Endothelial cell of umbilical vein (primary cell): ENCODE results near the gene IQCN. TPM values are rescaled to one million over a fixed set of nuclear protein-coding genes. Genes with fewer than 3 reads are reported as not detected.

Source experiments
- BruUV-seq: library from RNA; stranded (reverse); fragments of 400-500 nt; replicated peaks from 2 replicates; lab custom pipeline; 2021; lab: Mats Ljungman, UMichigan
- CTCF ChIA-PET: fragments of 300-600, 350-600 bp; sonication (Branson Sonifier 250); formaldehyde crosslinking; loops from one replicate; lab custom pipeline; 2021; ENCODE audit warnings: antibody characterized with exemption, inconsistent platforms; lab: Charles Lee
- POLR2A ChIA-PET: fragments of 300-600, 350-600 bp; sonication (Branson Sonifier 250); formaldehyde crosslinking; loops from one replicate; lab custom pipeline; 2021; ENCODE audit warnings: antibody characterized with exemption, inconsistent platforms; lab: Charles Lee
- DNase-seq: peaks from one replicate; pipeline ENCODE4 v3.0.0-alpha.2; 2011; ENCODE audit warnings: low read depth, low spot score
- FAIRE-seq: peaks from 2 replicates; lab custom pipeline; 2011; peaks lifted over from hg19 to GRCh38; lab: Jason Lieb, UNC
- H2AFZ ChIP-seq: 2 replicates; pipeline ENCODE4 v1.6.0; 2012; ENCODE audit warnings: low read depth, low read length, control low read depth, inconsistent platforms
- H3K27ac ChIP-seq: 2 replicates; pipeline ENCODE4 v1.5.1; 2011; ENCODE audit warnings: low read depth, mild to moderate bottlenecking, control low read depth, low read length, moderate library complexity; ENCODE audit not compliant: insufficient read depth
- H3K27me3 ChIP-seq, 2 experiments: 2 replicates each; pipeline versions ENCODE4 v1.6.0 to v1.6.1; 2011; ENCODE audit warnings: low read length in 2 of 2, mixed read lengths in 1 of 2; ENCODE audit not compliant: control insufficient read depth in 2 of 2, insufficient read depth in 2 of 2
- H3K36me3 ChIP-seq, 2 experiments: 2 replicates in 1 of 2; 3 replicates in 1 of 2; pipeline ENCODE4 v1.5.1; 2011; ENCODE audit warnings: low read length in 2 of 2, mild to moderate bottlenecking in 1 of 2, moderate library complexity in 1 of 2; ENCODE audit not compliant: control insufficient read depth in 2 of 2, insufficient read depth in 2 of 2; ENCODE audit errors: extremely low read depth in 1 of 2
- H3K4me1 ChIP-seq: 3 replicates; pipeline ENCODE4 v1.5.1; 2011; ENCODE audit warnings: mild to moderate bottlenecking, low read length; ENCODE audit not compliant: control insufficient read depth, insufficient read depth; ENCODE audit errors: extremely low read depth
- H3K4me2 ChIP-seq: 2 replicates; pipeline ENCODE4 v1.6.1; 2011; ENCODE audit warnings: low read length, control low read depth, mixed read lengths; ENCODE audit not compliant: insufficient read depth
- H3K4me3 ChIP-seq, 3 experiments: fragments of 200-600 bp in 1 of 3; sonication (generic), shearing (Covaris generic) in 1 of 3; replicated peaks in 1 of 3; 2 replicates each; pipeline ENCODE4 v1.5.1; 2011 to 2016; ENCODE audit warnings: control low read depth in 3 of 3, low read length in 3 of 3, mild to moderate bottlenecking in 2 of 3, inconsistent platforms in 1 of 3, low read depth in 1 of 3, moderate library complexity in 1 of 3; ENCODE audit not compliant: insufficient read depth in 1 of 3
- H3K79me2 ChIP-seq: 2 replicates; pipeline ENCODE4 v1.6.0; 2012; ENCODE audit warnings: low read length, inconsistent platforms; ENCODE audit not compliant: control insufficient read depth, insufficient read depth
- H3K9ac ChIP-seq: replicated peaks from 2 replicates; pipeline ENCODE3; 2011; ENCODE audit warnings: low read length, control low read depth; ENCODE audit not compliant: insufficient read depth; ENCODE audit errors: extremely low read depth
- H3K9me1 ChIP-seq: replicated peaks from 3 replicates; pipeline ENCODE4 v1.6.0; 2011; ENCODE audit warnings: mild to moderate bottlenecking, low read length; ENCODE audit not compliant: control insufficient read depth, insufficient read depth; ENCODE audit errors: extremely low read depth
- H3K9me3 ChIP-seq: replicated peaks from 2 replicates; pipeline ENCODE4 v1.5.1; 2012; ENCODE audit warnings: low read length, inconsistent platforms; ENCODE audit not compliant: control insufficient read depth, insufficient read depth
- H4K20me1 ChIP-seq: replicated peaks from 2 replicates; pipeline ENCODE3; 2011; ENCODE audit warnings: mild to moderate bottlenecking, low read length; ENCODE audit not compliant: control insufficient read depth, insufficient read depth; ENCODE audit errors: extremely low read depth
- EZH2 ChIP-seq: IDR thresholded peaks from 2 replicates; pipeline ENCODE4 v1.6.1; 2012; ENCODE audit warnings: borderline replicate concordance, low read depth, mild to moderate bottlenecking, moderate library complexity, low read length, inconsistent platforms; ENCODE audit not compliant: severe bottlenecking
- FOS ChIP-seq: IDR thresholded peaks from 2 replicates; pipeline ENCODE4 v1.6.1; 2011; ENCODE audit warnings: mild to moderate bottlenecking, low read length, moderate library complexity, borderline replicate concordance; ENCODE audit not compliant: insufficient read depth
- GATA2 ChIP-seq: IDR thresholded peaks from 2 replicates; pipeline ENCODE4 v1.7.0; 2011; ENCODE audit warnings: low read depth, mild to moderate bottlenecking, moderate library complexity, mixed read lengths, low read length; ENCODE audit not compliant: insufficient read length, insufficient read depth
- JUN ChIP-seq: IDR thresholded peaks from 2 replicates; pipeline ENCODE4 v1.6.1; 2011; ENCODE audit warnings: borderline replicate concordance, low read depth; ENCODE audit not compliant: insufficient read length, insufficient read depth
- MYC ChIP-seq: IDR thresholded peaks from one replicate; pipeline ENCODE4 v1.6.1; 2011; ENCODE audit warnings: mild to moderate bottlenecking, low read depth, low read length
- POLR2A ChIP-seq: IDR thresholded peaks from 2 replicates; pipeline ENCODE4 v1.6.1; 2012; ENCODE audit warnings: low read depth, mild to moderate bottlenecking, control low read depth, low read length
- POLR2AphosphoS5 ChIP-seq: IDR thresholded peaks from 2 replicates; pipeline ENCODE4 v1.6.1; 2012; ENCODE audit warnings: low read depth, mild to moderate bottlenecking, control low read depth, low read length, moderate library complexity; ENCODE audit not compliant: insufficient read depth
- dilution Hi-C: fragments of 300-500 bp; cut with MboI; formaldehyde crosslinking; loops from one replicate; pipeline ENCODE4 v1.15.0; 2019; ENCODE audit warnings: low sequenced_read_pairs; ENCODE audit not compliant: extremely low pct_ligation_motif_present
- intact Hi-C: fragments of 100-400 bp; cut with micrococcal nuclease; formaldehyde crosslinking; loops from one replicate; pipeline ENCODE4 v1.10.0; 2022
- polyA plus RNA-seq, 4 experiments: library from polyadenylated mRNA; depleted of rRNA in 3 of 4; stranded (reverse) in 3 of 4; unstranded in 1 of 4; fragments of >200 nt; gene quantifications; 2 replicates each; pipeline versions ENCODE4 v1.2.1 to v1.2.3, GENCODE V29; 2011 to 2012; ENCODE audit warnings: missing spikeins in 1 of 4
- total RNA-seq: library from RNA; stranded (reverse); gene quantifications from 2 replicates; pipeline ENCODE4 v1.2.3, GENCODE V29; 2021
- TF ChIP-seq, protein P1 (sequence below): IDR thresholded peaks from 2 replicates; pipeline ENCODE4 v1.6.1; 2011; ENCODE audit not compliant: insufficient read depth, insufficient read length
- TF ChIP-seq, protein P2 (sequence below), 2 donors: IDR thresholded peaks; 1 replicate in 1 of 2; 2 replicates in 1 of 2; pipeline ENCODE4 v1.5.1; 2011; ENCODE audit warnings: low read length in 2 of 2, mild to moderate bottlenecking in 2 of 2, moderate library complexity in 2 of 2, control low read depth in 1 of 2, inconsistent platforms in 1 of 2, low read depth in 1 of 2; ENCODE audit not compliant: insufficient read depth in 1 of 2; ENCODE audit errors: extremely low read depth in 1 of 2

The IQCN gene
- total and polyA plus RNA-seq, 2 donors (not counting 3 experiments of a cell fraction or from before 2014, with no cell fraction given) = 1.5 to 3.0 TPM

DNA sequence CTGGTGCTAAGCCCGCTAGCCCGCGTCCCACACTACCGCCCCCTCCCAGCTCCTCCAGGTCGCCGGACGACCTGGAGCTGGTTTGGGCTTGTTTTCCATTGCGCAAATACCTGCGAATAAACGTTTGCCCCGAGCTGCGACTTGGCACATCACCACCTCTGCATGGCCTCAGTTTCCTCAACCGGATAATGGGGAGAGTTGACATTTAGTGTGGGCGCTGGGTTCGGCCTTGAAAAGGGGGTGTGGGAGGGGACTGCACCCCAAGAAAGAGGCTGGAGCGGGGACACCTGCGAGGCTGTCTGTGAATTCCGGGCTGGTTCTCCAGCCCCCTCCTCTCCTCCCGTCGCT is 18.2 kb upstream of the IQCN start:
- Histone ChIP-seq H3K4me1 (peaks cover 16% of the 10 kb centered on the region), H3K36me3 (no peaks in the 10 kb centered on the region), H3K9ac (peak overlapping the region; percentile 94), H3K9me3 (no peaks in the 10 kb centered on the region), H3K4me3 (peak overlapping the region; percentile 50 to 78 (median 56)), H3K79me2 (no peaks in the 10 kb centered on the region), H3K27me3 (no peaks in the 10 kb centered on the region), H3K4me2 (peak overlapping the region; percentile 44), H2AFZ (peak overlapping the region; percentile 43), H4K20me1 (no peaks in the 10 kb centered on the region), H3K9me1 (no peaks in the 10 kb centered on the region), H3K27ac (peak overlapping the region; percentile 77)
- intact Hi-C loops (loop anchor here (1.0 kb wide), 3 partner anchors 10 to 31 kb away; partner anchors contain the start of gene LSM4), dilution Hi-C loops (no loop called here)
- ChIA-PET CTCF (interaction anchor here (0.7 to 3.8 kb wide), 8 partner anchors 12 to 36 kb away, joined by 3 to 64 read pairs (median 6); partner anchors contain the start of genes JUND and LSM4), POLR2A (interaction anchor here (0.7 to 4.2 kb wide), 7 partner anchors 9 to 862 kb away, joined by 3 to 100 read pairs (median 6); partner anchors contain the start of genes GDF15, JUND and LSM4)
- peak; percentile 53 for DNase-seq
- BruUV-seq = no TSS peak
- TF ChIP-seq POLR2A = peak; percentile 25
- TF ChIP-seq, protein P1, sequence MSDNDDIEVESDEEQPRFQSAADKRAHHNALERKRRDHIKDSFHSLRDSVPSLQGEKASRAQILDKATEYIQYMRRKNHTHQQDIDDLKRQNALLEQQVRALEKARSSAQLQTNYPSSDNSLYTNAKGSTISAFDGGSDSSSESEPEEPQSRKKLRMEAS = no peak
- peak; percentile 8 for FAIRE-seq

DNA sequence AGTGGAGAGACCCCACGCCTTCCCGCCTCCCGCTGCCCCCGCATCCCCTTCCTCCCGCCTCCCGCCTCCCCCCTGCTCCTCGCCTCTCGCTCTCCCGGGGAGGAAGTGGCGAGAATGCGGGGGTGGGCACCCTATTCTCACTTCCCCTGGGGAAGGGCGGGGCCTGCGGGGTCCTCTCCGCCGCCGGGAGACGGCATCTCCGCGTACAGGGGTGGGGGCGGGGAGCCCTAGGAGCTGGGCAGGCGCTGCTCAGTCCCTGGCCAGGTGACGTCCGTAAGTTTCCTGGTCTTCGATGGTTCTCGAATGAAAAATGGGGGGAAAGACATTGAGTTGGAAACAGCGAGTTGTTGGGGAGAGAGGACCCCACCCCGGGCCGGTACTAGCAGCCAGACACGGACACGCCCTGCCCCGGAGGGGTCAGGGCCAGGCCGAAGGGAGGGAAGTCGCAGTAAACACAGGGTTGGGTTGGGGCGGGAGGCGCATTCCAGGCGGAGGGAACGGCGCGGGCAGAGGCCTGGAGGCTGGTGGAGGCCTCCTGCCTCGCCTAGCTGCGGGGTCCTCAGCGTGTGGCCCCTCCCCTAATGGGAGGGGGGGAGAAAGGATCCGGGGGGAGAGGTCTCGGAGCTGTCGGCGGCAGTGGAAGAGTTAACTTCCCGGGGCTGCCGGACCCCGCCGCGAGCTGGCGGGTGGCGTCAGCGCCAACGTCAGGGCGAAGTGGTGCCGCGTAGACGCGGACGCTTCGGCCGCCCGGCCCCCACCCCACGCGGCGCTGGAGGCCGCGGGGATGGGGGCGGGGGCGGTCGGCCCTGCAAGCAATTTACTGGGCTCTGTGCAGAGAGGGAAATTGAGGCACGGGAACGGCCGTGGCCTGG is 17.6 kb upstream of the IQCN start:
- Histone ChIP-seq H3K9me1 (no peaks in the 10 kb centered on the region), H3K4me2 (peak overlapping the region; percentile 44), H4K20me1 (no peaks in the 10 kb centered on the region), H3K36me3 (no peaks in the 10 kb centered on the region), H3K9ac (peak overlapping the region; percentile 94), H3K79me2 (no peaks in the 10 kb centered on the region), H3K9me3 (no peaks in the 10 kb centered on the region), H3K27me3 (no peaks in the 10 kb centered on the region), H2AFZ (peak overlapping the region; percentile 94), H3K4me1 (peaks cover 16% of the 10 kb centered on the region), H3K4me3 (peak overlapping the region; percentile 52 to 78 (median 56)), H3K27ac (peak overlapping the region; percentile 77)
- peak; percentile 80 for FAIRE-seq
- intact Hi-C loops (loop anchor here (1.0 kb wide), 3 partner anchors 10 to 31 kb away; partner anchors contain the start of gene LSM4), dilution Hi-C loops (no loop called here)
- peak; percentile 72 for DNase-seq
- TSS peak; percentile 62 for BruUV-seq
- POLR2A ChIA-PET = interaction anchor here (0.7 to 4.2 kb wide), 5 partner anchors 9 to 30 kb away, joined by 3 to 100 read pairs (median 3); partner anchors contain the start of genes JUND and LSM4
- CTCF ChIA-PET = interaction anchor here (1.3 to 3.8 kb wide), 6 partner anchors 11 to 37 kb away, joined by 4 to 64 read pairs (median 8); partner anchors contain the start of genes JUND and LSM4
- no peak for TF ChIP-seq JUN
- TF ChIP-seq POLR2A = peak; percentile 35
- no peak for TF ChIP-seq EZH2
- no peak for TF ChIP-seq FOS
- TF ChIP-seq POLR2AphosphoS5 = peak; percentile 10
- TF ChIP-seq, protein P1 = no peak
- TF ChIP-seq, protein P2, sequence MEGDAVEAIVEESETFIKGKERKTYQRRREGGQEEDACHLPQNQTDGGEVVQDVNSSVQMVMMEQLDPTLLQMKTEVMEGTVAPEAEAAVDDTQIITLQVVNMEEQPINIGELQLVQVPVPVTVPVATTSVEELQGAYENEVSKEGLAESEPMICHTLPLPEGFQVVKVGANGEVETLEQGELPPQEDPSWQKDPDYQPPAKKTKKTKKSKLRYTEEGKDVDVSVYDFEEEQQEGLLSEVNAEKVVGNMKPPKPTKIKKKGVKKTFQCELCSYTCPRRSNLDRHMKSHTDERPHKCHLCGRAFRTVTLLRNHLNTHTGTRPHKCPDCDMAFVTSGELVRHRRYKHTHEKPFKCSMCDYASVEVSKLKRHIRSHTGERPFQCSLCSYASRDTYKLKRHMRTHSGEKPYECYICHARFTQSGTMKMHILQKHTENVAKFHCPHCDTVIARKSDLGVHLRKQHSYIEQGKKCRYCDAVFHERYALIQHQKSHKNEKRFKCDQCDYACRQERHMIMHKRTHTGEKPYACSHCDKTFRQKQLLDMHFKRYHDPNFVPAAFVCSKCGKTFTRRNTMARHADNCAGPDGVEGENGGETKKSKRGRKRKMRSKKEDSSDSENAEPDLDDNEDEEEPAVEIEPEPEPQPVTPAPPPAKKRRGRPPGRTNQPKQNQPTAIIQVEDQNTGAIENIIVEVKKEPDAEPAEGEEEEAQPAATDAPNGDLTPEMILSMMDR (IDR thresholded peaks at IDR 0.05; ENCODE audit: extremely low read depth in 1 of 2, insufficient read depth in 1 of 2, low read depth in 1 of 2, low read length in 2 of 2) = no peak
- no peak for TF ChIP-seq MYC
- TF ChIP-seq GATA2 = no peak
